SK-N-SH (cell line): ENCODE results near the gene GRIK1. TPM values are rescaled to one million over a fixed set of nuclear protein-coding genes. Genes with fewer than 3 reads are reported as not detected.

Source experiments
- CTCF ChIA-PET: fragments of 300-600, 350-600 bp; formaldehyde crosslinking; extraction: SDS; loops from one replicate; lab custom pipeline; 2021; lab: Yijun Ruan, JAX
- POLR2A ChIA-PET: fragments of 350-600 bp; sonication (Branson Sonifier 250); formaldehyde crosslinking; extraction: SDS; loops from one replicate; lab custom pipeline; 2020; ENCODE audit warnings: antibody characterized with exemption, inconsistent platforms; lab: Yijun Ruan, JAX
- DNase-seq: peaks from one replicate; pipeline ENCODE4 v3.0.0; 2012
- H2AFZ ChIP-seq: fragments of 200-600 bp; sonication (generic); 2 replicates; pipeline ENCODE4 v1.8.1; 2016; ENCODE audit warnings: antibody characterized with exemption, mild to moderate bottlenecking, low read depth
- H3F3A ChIP-seq: fragments of 200-600 bp; sonication (generic); replicated peaks from 2 replicates; pipeline ENCODE3; 2016; ENCODE audit warnings: antibody characterized with exemption, mild to moderate bottlenecking; ENCODE audit not compliant: insufficient read depth
- H3K27ac ChIP-seq, 2 experiments: fragments of 200-500 bp in 1 of 2; fragments of 200-600 bp in 1 of 2; sonication (Bioruptor generic) in 1 of 2; sonication (generic), shearing (Covaris generic) in 1 of 2; 2 replicates each; pipeline versions ENCODE4 v1.5.1 to v1.6.1; 2014 to 2016; ENCODE audit warnings: low read depth in 2 of 2, inconsistent platforms in 1 of 2, low read length in 1 of 2, mild to moderate bottlenecking in 1 of 2, mixed read lengths in 1 of 2
- H3K27me3 ChIP-seq: fragments of 200-600 bp; sonication (generic), shearing (Covaris generic); 2 replicates; pipeline ENCODE4 v1.6.1; 2016; ENCODE audit warnings: mixed run types; ENCODE audit not compliant: insufficient read depth
- H3K36me3 ChIP-seq, 2 experiments: fragments of 200-500 bp in 1 of 2; fragments of 200-600 bp in 1 of 2; sonication (Bioruptor generic) in 1 of 2; sonication (generic) in 1 of 2; replicated peaks in 1 of 2; 2 replicates each; pipeline versions ENCODE3 to v1.5.1; 2014 to 2016; ENCODE audit warnings: low read length in 1 of 2, mild to moderate bottlenecking in 1 of 2; ENCODE audit not compliant: insufficient read depth in 2 of 2, control insufficient read depth in 1 of 2
- H3K4me1 ChIP-seq, 2 experiments: fragments of 200-500 bp in 1 of 2; fragments of 200-600 bp in 1 of 2; sonication (Bioruptor generic) in 1 of 2; sonication (generic), shearing (Covaris generic) in 1 of 2; 2 replicates each; pipeline versions ENCODE4 v1.5.1 to v1.6.1; 2014 to 2016; ENCODE audit warnings: low read depth in 1 of 2, low read length in 1 of 2, mixed run types in 1 of 2; ENCODE audit not compliant: insufficient read depth in 2 of 2, control insufficient read depth in 1 of 2
- H3K4me2 ChIP-seq: fragments of 200-600 bp; sonication (generic), shearing (Covaris generic); 2 replicates; pipeline ENCODE4 v1.6.1; 2017; ENCODE audit warnings: mixed run types
- H3K4me3 ChIP-seq, 2 experiments: fragments of 200-500 bp in 1 of 2; fragments of 200-600 bp in 1 of 2; sonication (Bioruptor generic) in 1 of 2; sonication (generic), shearing (Covaris generic) in 1 of 2; 2 replicates each; pipeline versions ENCODE4 v1.5.1 to v1.8.1; 2014 to 2016; ENCODE audit warnings: low read depth in 2 of 2, inconsistent platforms in 1 of 2, low read length in 1 of 2, mild to moderate bottlenecking in 1 of 2, mixed read lengths in 1 of 2, moderate library complexity in 1 of 2
- H3K79me2 ChIP-seq: fragments of 200-600 bp; sonication (generic); 2 replicates; pipeline ENCODE4 v1.8.1; 2017; ENCODE audit warnings: mild to moderate bottlenecking; ENCODE audit not compliant: insufficient read depth
- H3K9ac ChIP-seq: fragments of 200-600 bp; sonication (generic); 2 replicates; pipeline ENCODE4 v1.6.1; 2017; ENCODE audit warnings: mixed run types
- H3K9me2 ChIP-seq: fragments of 200-600 bp; sonication (generic); 2 replicates; pipeline ENCODE4 v1.6.1; 2017; ENCODE audit warnings: mixed run types
- H3K9me3 ChIP-seq: fragments of 200-600 bp; sonication (generic); 2 replicates; pipeline ENCODE4 v1.6.1; 2017; ENCODE audit warnings: mixed run types, mild to moderate bottlenecking, moderate library complexity
- H4K20me1 ChIP-seq: fragments of 200-600 bp; sonication (generic); 2 replicates; pipeline ENCODE4 v1.6.1; 2017; ENCODE audit warnings: mild to moderate bottlenecking, mixed run types; ENCODE audit not compliant: insufficient read depth
- EZH2phosphoT487 ChIP-seq: fragments of 200-600 bp; sonication (generic); IDR thresholded peaks from 2 replicates; pipeline ENCODE4 v1.6.1; 2017; ENCODE audit warnings: low read depth, mixed run types, mild to moderate bottlenecking, antibody characterized with exemption, moderate library complexity, borderline replicate concordance
- FOSL2 ChIP-seq: IDR thresholded peaks from 2 replicates; pipeline ENCODE4 v1.4.0; 2012; ENCODE audit warnings: low read depth, mild to moderate bottlenecking, moderate library complexity, borderline replicate concordance
- FOXM1 ChIP-seq: IDR thresholded peaks from 2 replicates; pipeline ENCODE4 v1.4.0; 2012; ENCODE audit warnings: low read depth, mild to moderate bottlenecking
- GABPA ChIP-seq: IDR thresholded peaks from 2 replicates; pipeline ENCODE4 v1.4.0; 2012; ENCODE audit warnings: low read depth, mild to moderate bottlenecking
- GATA2 ChIP-seq: sonication (generic); formaldehyde crosslinking; IDR thresholded peaks from 2 replicates; pipeline ENCODE4 v1.5.0; 2020; ENCODE audit warnings: mild to moderate bottlenecking, missing genetic modification reagents
- IRF3 ChIP-seq: fragments of 150-350 bp; IDR thresholded peaks from 2 replicates; pipeline ENCODE4 v1.6.1; 2016; ENCODE audit warnings: mild to moderate bottlenecking, low read depth, low read length
- NFIC ChIP-seq: IDR thresholded peaks from 2 replicates; pipeline ENCODE4 v1.4.0; 2012; ENCODE audit warnings: borderline replicate concordance
- NRF1 ChIP-seq: IDR thresholded peaks from 2 replicates; pipeline ENCODE4 v1.6.1; 2012; ENCODE audit warnings: low read depth, mild to moderate bottlenecking, low read length
- PBX3 ChIP-seq: IDR thresholded peaks from 2 replicates; pipeline ENCODE4; 2012
- RCOR1 ChIP-seq: fragments of 150-350 bp; IDR thresholded peaks from 2 replicates; pipeline ENCODE4 v1.6.1; 2017; ENCODE audit warnings: antibody characterized with exemption, low read length
- RXRA ChIP-seq: IDR thresholded peaks from 2 replicates; pipeline ENCODE4 v1.4.0; 2012; ENCODE audit warnings: low read depth, mild to moderate bottlenecking, borderline replicate concordance
- SIN3A ChIP-seq: IDR thresholded peaks from 2 replicates; pipeline ENCODE4 v1.6.1; 2012; ENCODE audit warnings: low read depth, mild to moderate bottlenecking, low read length, moderate library complexity, borderline replicate concordance
- SMC3 ChIP-seq: IDR thresholded peaks from 2 replicates; pipeline ENCODE4 v1.6.1; 2012; ENCODE audit warnings: low read depth, low read length, improper control_type of control experiment
- TAF1 ChIP-seq: IDR thresholded peaks from 2 replicates; pipeline ENCODE4 v1.6.1; 2012; ENCODE audit warnings: low read depth, mild to moderate bottlenecking, low read length, moderate library complexity, borderline replicate concordance
- TCF12 ChIP-seq: IDR thresholded peaks from 2 replicates; pipeline ENCODE4 v1.4.0; 2012
- TEAD4 ChIP-seq: IDR thresholded peaks from 2 replicates; pipeline ENCODE4 v1.4.0; 2012; ENCODE audit warnings: mild to moderate bottlenecking, borderline replicate concordance; ENCODE audit not compliant: insufficient read depth
- WGBS: methylation state at CpG from one replicate; pipeline ENCODE4 v1.1.6; 2017; ENCODE audit warnings: low lambda C conversion rate; 5-methylcytosine and 5-hydroxymethylcytosine counted together
- polyA plus RNA-seq, 3 experiments: library from polyadenylated mRNA; depleted of rRNA; stranded (reverse); fragments of >200 nt; gene quantifications; 2 replicates each; pipeline ENCODE4 v1.2.3, GENCODE V29; 2012

Gene GRIK1
- polyA plus RNA-seq, 1 of the 3 experiments (the other 2 are of a cell fraction): not detected

GRCh38 chr21:29604076-29604475, 335.7 kb downstream of the GRIK1 start:
- DNase-seq: no peak
- no peaks in the 10 kb centered on the region for H3K4me1 ChIP-seq
- H3K27me3 ChIP-seq: no peaks in the 10 kb centered on the region
- H4K20me1 ChIP-seq: no peaks in the 10 kb centered on the region
- POLR2A ChIA-PET: no interaction called here
- TF ChIP-seq GATA2 (CRISPR knock-in tag) (no peak), PBX3 (no peak), NFIC (no peak), SIN3A (no peak), SMC3 (no peak), RCOR1 (no peak), FOXM1 (no peak), NRF1 (no peak), FOSL2 (no peak)
- CTCF ChIA-PET: no interaction called here
- WGBS: 81% methylated on average over 4 of the region's 4 CpGs
- H3K36me3 ChIP-seq: no peaks in the 10 kb centered on the region
- H2AFZ ChIP-seq: no peak overlapping the region
- no peak overlapping the region for H3K4me3 ChIP-seq
- H3K79me2 ChIP-seq: no peaks in the 10 kb centered on the region
- H3K9me3 ChIP-seq: no peaks in the 10 kb centered on the region
- no peak overlapping the region for H3K27ac ChIP-seq
- H3K9me2 ChIP-seq: no peaks in the 10 kb centered on the region
- H3K9ac ChIP-seq: no peak overlapping the region
- H3F3A ChIP-seq: no peaks in the 10 kb centered on the region
- H3K4me2 ChIP-seq: no peak overlapping the region

- POLR2A ChIA-PET: no interaction called here
- Histone ChIP-seq H3K27me3 (no peaks in the 10 kb centered on the region), H3K9me3 (no peaks in the 10 kb centered on the region), H3F3A (no peaks in the 10 kb centered on the region), H3K4me1 (no peaks in the 10 kb centered on the region), H2AFZ (no peak overlapping the region), H3K4me2 (no peak overlapping the region), H3K9ac (no peak overlapping the region), H4K20me1 (no peaks in the 10 kb centered on the region), H3K36me3 (no peaks in the 10 kb centered on the region), H3K4me3 (no peak overlapping the region), H3K27ac (no peak overlapping the region), H3K79me2 (no peaks in the 10 kb centered on the region), H3K9me2 (no peaks in the 10 kb centered on the region)
- TF ChIP-seq TEAD4 (no peak), GABPA (no peak), EZH2phosphoT487 (no peak), TAF1 (no peak), RXRA (no peak), IRF3 (no peak), TCF12 (no peak)
- CTCF ChIA-PET: no interaction called here
- no peak for DNase-seq
- WGBS: 73% methylated on average over 4 of the region's 4 CpGs
Observed at GRCh38 chr21:29601047-29601446, 338.7 kb downstream of the GRIK1 start.
